ENCODE measurements around the gene KCNH8.

- TF ChIP-seq CTCF (IDR thresholded peaks at IDR 0.05) = no peak
- no peak for TF ChIP-seq POLR2A (IDR thresholded peaks at IDR 0.05)
Measured at GRCh38 chr3:19183584-19183983, 35.3 kb downstream of the KCNH8 start.

All from right lobe of liver (tissue), 4 donors.